GM12878 (cell line): ENCODE measurements around the gene ZNF619. TPM values are rescaled to one million over a fixed set of nuclear protein-coding genes. Genes with fewer than 3 reads are reported as not detected.

Source experiments
- BACH1 ChIP-seq: fragments of 450-650 bp; IDR thresholded peaks from 2 replicates; pipeline ENCODE4 v1.6.1; 2017; ENCODE audit warnings: mild to moderate bottlenecking, borderline replicate concordance
- BHLHE40 ChIP-seq, 2 experiments: fragments of 450-650 bp in 1 of 2; IDR thresholded peaks; 2 replicates each; pipeline ENCODE4 v1.6.1; 2011 to 2017; ENCODE audit warnings: low read depth in 2 of 2, borderline replicate concordance in 1 of 2, improper control_type of control experiment in 1 of 2, low read length in 1 of 2, mild to moderate bottlenecking in 1 of 2
- CHD2 ChIP-seq: IDR thresholded peaks from 2 replicates; pipeline ENCODE4 v1.6.1; 2011; ENCODE audit warnings: low read depth, low read length, improper control_type of control experiment, borderline replicate concordance
- E2F4 ChIP-seq: IDR thresholded peaks from 2 replicates; pipeline ENCODE4 v1.6.1; 2012; ENCODE audit warnings: low read depth, low read length, improper control_type of control experiment
- HCFC1 ChIP-seq: fragments of 150-350 bp; IDR thresholded peaks from 2 replicates; pipeline ENCODE4 v1.6.1; 2014; ENCODE audit warnings: low read length
- HDAC2 ChIP-seq: fragments of 200-600 bp; sonication (generic); IDR thresholded peaks from 2 replicates; pipeline ENCODE4 v1.6.1; 2017
- JUNB ChIP-seq: IDR thresholded peaks from 2 replicates; pipeline ENCODE4 v1.6.1; 2016; ENCODE audit warnings: antibody characterized with exemption, mild to moderate bottlenecking
- LARP7 ChIP-seq: fragments of 450-650 bp; IDR thresholded peaks from 2 replicates; pipeline ENCODE4 v1.6.1; 2017; ENCODE audit warnings: mild to moderate bottlenecking
- MYB ChIP-seq: fragments of 150-350 bp; IDR thresholded peaks from 2 replicates; pipeline ENCODE4 v1.6.1; 2014; ENCODE audit warnings: mild to moderate bottlenecking, low read depth, low read length, borderline replicate concordance
- NFIC ChIP-seq: IDR thresholded peaks from 2 replicates; pipeline ENCODE4 v1.6.1; 2012; ENCODE audit warnings: low read depth, mild to moderate bottlenecking, inconsistent platforms, low read length, moderate library complexity
- NKRF ChIP-seq: fragments of 450-650 bp; conservative IDR thresholded peaks from 2 replicates; pipeline ENCODE4 v1.6.1; 2017; ENCODE audit warnings: mild to moderate bottlenecking, moderate library complexity
- NR2C1 ChIP-seq: fragments of 450-650 bp; IDR thresholded peaks from 2 replicates; pipeline ENCODE4 v1.6.1; 2017; ENCODE audit warnings: antibody characterized with exemption, mild to moderate bottlenecking, moderate library complexity
- NR2C2 ChIP-seq: IDR thresholded peaks from 2 replicates; pipeline ENCODE4 v1.6.1; 2011; ENCODE audit warnings: borderline replicate concordance, low read depth; ENCODE audit not compliant: control insufficient read depth, insufficient read length
- NRF1 ChIP-seq: conservative IDR thresholded peaks from 2 replicates; pipeline ENCODE4 v1.6.1; 2011; ENCODE audit warnings: mild to moderate bottlenecking, low read depth, low read length, improper control_type of control experiment
- POLR2AphosphoS5 ChIP-seq: IDR thresholded peaks from 2 replicates; pipeline ENCODE4 v1.6.1; 2011; ENCODE audit warnings: mild to moderate bottlenecking, low read length, inconsistent platforms
- POU2F2 ChIP-seq: IDR thresholded peaks from 3 replicates; pipeline ENCODE4 v1.6.1; 2011; ENCODE audit warnings: low read depth, mild to moderate bottlenecking, low read length, borderline replicate concordance
- SIX5 ChIP-seq: IDR thresholded peaks from 2 replicates; pipeline ENCODE4 v1.6.1; 2011; ENCODE audit warnings: mild to moderate bottlenecking, low read depth, low read length, moderate library complexity; ENCODE audit not compliant: severe bottlenecking
- SP1 ChIP-seq: IDR thresholded peaks from one replicate; pipeline ENCODE4 v1.6.1; 2011; ENCODE audit warnings: low read depth, low read length
- STAT1 ChIP-seq: fragments of 450-650 bp; conservative IDR thresholded peaks from 2 replicates; pipeline ENCODE4 v1.6.1; 2014; ENCODE audit warnings: antibody characterized with exemption, mild to moderate bottlenecking
- ZNF24 ChIP-seq: fragments of 450-650 bp; IDR thresholded peaks from 2 replicates; pipeline ENCODE4 v1.6.1; 2017; ENCODE audit warnings: antibody characterized with exemption, mild to moderate bottlenecking
- ZNF687 ChIP-seq: fragments of 450-650 bp; IDR thresholded peaks from 2 replicates; pipeline ENCODE4 v1.6.1; 2017; ENCODE audit warnings: mild to moderate bottlenecking, moderate library complexity
- polyA plus RNA-seq, 11 experiments: library from polyadenylated mRNA; depleted of rRNA in 4 of 11; unstranded in 6 of 11; stranded (reverse) in 5 of 11; fragments of >200 nt; fragmentation: Nextera tagmentation in 4 of 11; fragmentation: Illumina TruSeq in 1 of 11; extraction: Ambion mirVana in 4 of 11; extraction: Trizol in 1 of 11; gene quantifications; 1 replicate in 1 of 11; 2 replicates in 10 of 11; pipeline versions ENCODE4 v1.2.1 to v1.2.3, GENCODE V29; 2011 to 2016; ENCODE audit warnings: inconsistent platforms in 2 of 11, missing spikeins in 2 of 11, low read depth in 1 of 11
- total RNA-seq, 4 experiments: library from RNA; depleted of rRNA in 3 of 4; stranded (reverse); fragments of >200 nt in 3 of 4; fragmentation: Illumina TruSeq in 1 of 4; extraction: Trizol in 1 of 4; gene quantifications; 2 replicates each; pipeline versions ENCODE4 v1.2.1 to v1.2.3, GENCODE V29; 2013 to 2021

Gene ZNF619
- total and polyA plus RNA-seq, 10 of the 15 experiments (the other 5 are each of a cell fraction or from before 2014, with no cell fraction given), result 0.42 to 7.5 (median 3.7) TPM

GRCh38 chr3:40456940-40457823 is 19.7 kb upstream of the ZNF619 start, which contains the start of gene RPL14 (continued):
- TF ChIP-seq ZNF687 (peak; percentile 76), JUNB (no peak), BHLHE40 (IDR thresholded peaks at IDR 0.05; ENCODE audit: borderline replicate concordance in 1 of 2, low read depth in 2 of 2, low read length in 1 of 2) (peak; percentile 63 to 81), SP1 (peak; percentile 78), LARP7 (peak; percentile 91), BACH1 (peak; percentile 84), CHD2 (peak; percentile 42; the same call in 1 of the 2 replicates), HCFC1 (peak; percentile 64), MYB (no peak), POLR2AphosphoS5 (peak; percentile 98), NRF1 (peak; percentile 75), E2F4 (no peak), ZNF24 (peak; percentile 41; the same call in 1 of the 2 replicates), STAT1 (no peak), POU2F2 (0 out of 3 replicates have a peak, but pooled peaks have one; percentile 80), HDAC2 (no peak), NR2C1 (no peak), NKRF (peak; percentile 96), NFIC (no peak), NR2C2 (no peak), SIX5 (peak; percentile 30)
